ENCODE results near the gene GABRG3.
A peak's percentile ranks its signal among the peaks of the same experiment; 100 is the strongest.

DNA sequence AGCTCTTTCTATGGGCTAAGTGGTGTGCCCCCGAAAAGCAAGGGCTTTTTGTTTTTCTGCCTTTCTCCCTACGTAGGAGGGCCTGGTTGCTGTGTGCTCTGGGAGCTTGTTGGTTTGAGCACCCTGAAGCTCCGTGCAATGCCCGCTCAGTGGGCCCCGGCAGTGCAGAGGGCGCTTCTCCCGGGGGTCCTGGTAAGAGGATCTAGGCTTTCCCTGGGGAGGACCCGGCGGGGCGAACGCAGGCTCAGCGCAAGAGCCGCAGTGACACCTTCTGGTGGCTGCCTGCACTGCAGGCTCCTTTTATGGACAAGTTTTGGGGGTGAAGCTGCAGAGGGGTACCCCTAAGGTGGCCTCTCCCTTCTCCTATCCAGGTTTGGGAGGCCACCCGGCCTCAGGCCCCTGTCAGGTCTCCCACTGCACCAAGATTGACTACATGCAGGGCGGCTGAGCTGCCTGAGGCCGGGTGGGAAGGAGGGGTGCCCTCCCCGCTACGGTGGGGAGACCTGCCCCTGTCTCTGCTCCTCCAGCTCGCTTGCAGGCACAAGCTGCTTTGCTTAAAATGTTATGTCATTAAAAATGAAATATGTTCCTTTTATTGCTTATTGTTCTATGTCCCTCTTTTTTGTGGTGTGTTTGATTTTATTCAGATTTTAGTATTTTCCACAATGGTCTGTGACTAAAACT, 387.9 kb downstream of the GABRG3 start:
- TF ChIP-seq, protein P1, sequence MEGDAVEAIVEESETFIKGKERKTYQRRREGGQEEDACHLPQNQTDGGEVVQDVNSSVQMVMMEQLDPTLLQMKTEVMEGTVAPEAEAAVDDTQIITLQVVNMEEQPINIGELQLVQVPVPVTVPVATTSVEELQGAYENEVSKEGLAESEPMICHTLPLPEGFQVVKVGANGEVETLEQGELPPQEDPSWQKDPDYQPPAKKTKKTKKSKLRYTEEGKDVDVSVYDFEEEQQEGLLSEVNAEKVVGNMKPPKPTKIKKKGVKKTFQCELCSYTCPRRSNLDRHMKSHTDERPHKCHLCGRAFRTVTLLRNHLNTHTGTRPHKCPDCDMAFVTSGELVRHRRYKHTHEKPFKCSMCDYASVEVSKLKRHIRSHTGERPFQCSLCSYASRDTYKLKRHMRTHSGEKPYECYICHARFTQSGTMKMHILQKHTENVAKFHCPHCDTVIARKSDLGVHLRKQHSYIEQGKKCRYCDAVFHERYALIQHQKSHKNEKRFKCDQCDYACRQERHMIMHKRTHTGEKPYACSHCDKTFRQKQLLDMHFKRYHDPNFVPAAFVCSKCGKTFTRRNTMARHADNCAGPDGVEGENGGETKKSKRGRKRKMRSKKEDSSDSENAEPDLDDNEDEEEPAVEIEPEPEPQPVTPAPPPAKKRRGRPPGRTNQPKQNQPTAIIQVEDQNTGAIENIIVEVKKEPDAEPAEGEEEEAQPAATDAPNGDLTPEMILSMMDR (IDR thresholded peaks at IDR 0.05) = peak; percentile 79
- TF ChIP-seq, protein P2, sequence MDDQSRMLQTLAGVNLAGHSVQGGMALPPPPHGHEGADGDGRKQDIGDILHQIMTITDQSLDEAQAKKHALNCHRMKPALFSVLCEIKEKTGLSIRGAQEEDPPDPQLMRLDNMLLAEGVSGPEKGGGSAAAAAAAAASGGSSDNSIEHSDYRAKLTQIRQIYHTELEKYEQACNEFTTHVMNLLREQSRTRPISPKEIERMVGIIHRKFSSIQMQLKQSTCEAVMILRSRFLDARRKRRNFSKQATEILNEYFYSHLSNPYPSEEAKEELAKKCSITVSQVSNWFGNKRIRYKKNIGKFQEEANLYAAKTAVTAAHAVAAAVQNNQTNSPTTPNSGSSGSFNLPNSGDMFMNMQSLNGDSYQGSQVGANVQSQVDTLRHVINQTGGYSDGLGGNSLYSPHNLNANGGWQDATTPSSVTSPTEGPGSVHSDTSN (IDR thresholded peaks at IDR 0.05) = no peak
- TF ChIP-seq EP300 (IDR thresholded peaks at IDR 0.05) (no peak), KDM1A (IDR thresholded peaks at IDR 0.05; ENCODE audit: low read depth) (no peak), POLR2A (IDR thresholded peaks at IDR 0.05; ENCODE audit: low read length) (no peak), CHD2 (IDR thresholded peaks at IDR 0.05; ENCODE audit: low read length, partially characterized antibody) (no peak), SREBF2 (IDR thresholded peaks at IDR 0.05) (no peak), RARB (CRISPR knock-in tag; IDR thresholded peaks at IDR 0.05) (no peak), ESRRA (IDR thresholded peaks at IDR 0.05; ENCODE audit: borderline replicate concordance, low read length) (no peak), MYC (IDR thresholded peaks at IDR 0.05; ENCODE audit: borderline replicate concordance, low read length) (no peak)
- TF ChIP-seq, protein P3, sequence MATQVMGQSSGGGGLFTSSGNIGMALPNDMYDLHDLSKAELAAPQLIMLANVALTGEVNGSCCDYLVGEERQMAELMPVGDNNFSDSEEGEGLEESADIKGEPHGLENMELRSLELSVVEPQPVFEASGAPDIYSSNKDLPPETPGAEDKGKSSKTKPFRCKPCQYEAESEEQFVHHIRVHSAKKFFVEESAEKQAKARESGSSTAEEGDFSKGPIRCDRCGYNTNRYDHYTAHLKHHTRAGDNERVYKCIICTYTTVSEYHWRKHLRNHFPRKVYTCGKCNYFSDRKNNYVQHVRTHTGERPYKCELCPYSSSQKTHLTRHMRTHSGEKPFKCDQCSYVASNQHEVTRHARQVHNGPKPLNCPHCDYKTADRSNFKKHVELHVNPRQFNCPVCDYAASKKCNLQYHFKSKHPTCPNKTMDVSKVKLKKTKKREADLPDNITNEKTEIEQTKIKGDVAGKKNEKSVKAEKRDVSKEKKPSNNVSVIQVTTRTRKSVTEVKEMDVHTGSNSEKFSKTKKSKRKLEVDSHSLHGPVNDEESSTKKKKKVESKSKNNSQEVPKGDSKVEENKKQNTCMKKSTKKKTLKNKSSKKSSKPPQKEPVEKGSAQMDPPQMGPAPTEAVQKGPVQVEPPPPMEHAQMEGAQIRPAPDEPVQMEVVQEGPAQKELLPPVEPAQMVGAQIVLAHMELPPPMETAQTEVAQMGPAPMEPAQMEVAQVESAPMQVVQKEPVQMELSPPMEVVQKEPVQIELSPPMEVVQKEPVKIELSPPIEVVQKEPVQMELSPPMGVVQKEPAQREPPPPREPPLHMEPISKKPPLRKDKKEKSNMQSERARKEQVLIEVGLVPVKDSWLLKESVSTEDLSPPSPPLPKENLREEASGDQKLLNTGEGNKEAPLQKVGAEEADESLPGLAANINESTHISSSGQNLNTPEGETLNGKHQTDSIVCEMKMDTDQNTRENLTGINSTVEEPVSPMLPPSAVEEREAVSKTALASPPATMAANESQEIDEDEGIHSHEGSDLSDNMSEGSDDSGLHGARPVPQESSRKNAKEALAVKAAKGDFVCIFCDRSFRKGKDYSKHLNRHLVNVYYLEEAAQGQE (IDR thresholded peaks at IDR 0.05) = no peak
- TF ChIP-seq, protein P4, sequence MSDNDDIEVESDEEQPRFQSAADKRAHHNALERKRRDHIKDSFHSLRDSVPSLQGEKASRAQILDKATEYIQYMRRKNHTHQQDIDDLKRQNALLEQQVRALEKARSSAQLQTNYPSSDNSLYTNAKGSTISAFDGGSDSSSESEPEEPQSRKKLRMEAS (IDR thresholded peaks at IDR 0.05) = no peak
